Gastroesophageal sphincter (tissue), 3 donors: ENCODE measurements around the gene TMEM163.

ENCODE experiments used
- EP300 ChIP-seq: sonication (generic); formaldehyde crosslinking; IDR thresholded peaks from one replicate; pipeline ENCODE4 v1.6.1; 2017; ENCODE audit warnings: antibody characterized with exemption, mild to moderate bottlenecking
- POLR2A ChIP-seq, 2 donors: fragments of 450-650 bp; IDR thresholded peaks; one replicate each; pipeline ENCODE4 v1.6.1; 2017; ENCODE audit warnings: antibody characterized with exemption in 2 of 2, mild to moderate bottlenecking in 2 of 2, moderate library complexity in 1 of 2
- POLR2AphosphoS5 ChIP-seq: sonication (generic); formaldehyde crosslinking; IDR thresholded peaks from one replicate; pipeline ENCODE4 v1.6.1; 2017; ENCODE audit warnings: antibody characterized with exemption
- TF ChIP-seq, protein P1 (sequence below), 4 experiments: fragments of 200-600 bp in 2 of 4; fragments of 450-650 bp in 2 of 4; sonication (generic) in 1 of 4; IDR thresholded peaks; one replicate each; pipeline ENCODE4 v1.5.1; 2017 to 2019; ENCODE audit warnings: antibody characterized with exemption in 4 of 4, mild to moderate bottlenecking in 2 of 4, moderate library complexity in 2 of 4

DNA sequence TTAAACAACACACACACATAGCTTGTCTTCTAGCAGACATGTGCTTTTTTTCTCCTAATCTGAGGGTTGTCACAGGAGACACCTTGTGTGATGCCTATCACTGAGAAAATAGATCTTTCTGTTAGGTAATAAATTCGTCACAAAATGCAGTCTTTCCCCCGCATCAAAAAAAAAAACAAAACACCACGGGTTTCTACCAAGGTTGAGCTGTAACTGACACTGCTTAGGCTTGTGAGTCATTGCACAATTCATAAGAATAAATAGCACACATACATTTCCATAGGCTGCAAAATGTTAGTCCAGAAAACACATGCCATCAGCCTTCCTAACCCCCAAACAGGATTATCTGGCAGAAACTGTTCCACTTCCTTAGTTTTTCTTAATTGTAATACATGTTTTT is 6.5 kb downstream of the TMEM163 start:
- TF ChIP-seq, protein P1, sequence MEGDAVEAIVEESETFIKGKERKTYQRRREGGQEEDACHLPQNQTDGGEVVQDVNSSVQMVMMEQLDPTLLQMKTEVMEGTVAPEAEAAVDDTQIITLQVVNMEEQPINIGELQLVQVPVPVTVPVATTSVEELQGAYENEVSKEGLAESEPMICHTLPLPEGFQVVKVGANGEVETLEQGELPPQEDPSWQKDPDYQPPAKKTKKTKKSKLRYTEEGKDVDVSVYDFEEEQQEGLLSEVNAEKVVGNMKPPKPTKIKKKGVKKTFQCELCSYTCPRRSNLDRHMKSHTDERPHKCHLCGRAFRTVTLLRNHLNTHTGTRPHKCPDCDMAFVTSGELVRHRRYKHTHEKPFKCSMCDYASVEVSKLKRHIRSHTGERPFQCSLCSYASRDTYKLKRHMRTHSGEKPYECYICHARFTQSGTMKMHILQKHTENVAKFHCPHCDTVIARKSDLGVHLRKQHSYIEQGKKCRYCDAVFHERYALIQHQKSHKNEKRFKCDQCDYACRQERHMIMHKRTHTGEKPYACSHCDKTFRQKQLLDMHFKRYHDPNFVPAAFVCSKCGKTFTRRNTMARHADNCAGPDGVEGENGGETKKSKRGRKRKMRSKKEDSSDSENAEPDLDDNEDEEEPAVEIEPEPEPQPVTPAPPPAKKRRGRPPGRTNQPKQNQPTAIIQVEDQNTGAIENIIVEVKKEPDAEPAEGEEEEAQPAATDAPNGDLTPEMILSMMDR (IDR thresholded peaks at IDR 0.05) = no peak
- no peak for TF ChIP-seq POLR2A (IDR thresholded peaks at IDR 0.05)
- TF ChIP-seq POLR2AphosphoS5 = no peak
- no peak for TF ChIP-seq EP300
